ENCODE results near the gene GORASP2.

The GORASP2 gene

DNA sequence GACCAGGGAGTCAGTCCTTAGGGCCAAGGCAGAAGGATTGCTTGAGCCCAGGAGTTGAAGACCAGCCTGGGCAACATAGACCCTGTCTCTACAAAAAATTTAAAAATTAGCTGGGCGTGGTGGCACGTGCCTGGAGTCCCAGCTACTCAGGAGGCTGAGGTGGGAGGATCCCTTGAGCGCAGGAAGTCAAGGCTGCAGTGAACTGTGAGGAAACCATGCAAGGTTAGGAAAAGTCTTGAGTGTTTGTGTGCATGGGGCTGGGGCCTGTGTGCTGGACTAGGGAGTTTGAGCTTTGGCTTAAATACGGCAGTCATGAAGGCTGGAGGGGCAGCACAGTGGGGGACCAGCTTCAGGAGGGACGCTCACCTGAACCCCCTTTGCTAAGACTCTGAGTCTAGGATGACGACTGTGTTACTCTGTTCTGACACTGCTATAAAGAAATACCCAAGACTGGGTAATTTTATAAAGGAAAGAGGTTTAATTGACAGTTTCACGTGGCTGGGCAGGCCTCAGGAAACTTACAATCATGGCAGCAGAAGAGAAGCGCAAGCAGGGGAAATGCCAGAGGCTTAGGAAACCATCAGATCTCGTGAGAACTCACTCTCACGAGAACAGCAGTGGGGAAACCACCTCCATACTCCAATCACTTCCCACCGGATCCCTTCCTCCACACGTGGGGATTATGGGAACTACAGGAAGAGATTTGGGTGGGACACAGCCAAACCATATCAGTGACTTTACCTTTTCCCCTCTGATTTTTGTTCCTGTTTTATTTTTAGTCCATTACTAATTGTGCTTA, 39.4 kb downstream of the GORASP2 start:
- no peak for DNase-seq

DNA sequence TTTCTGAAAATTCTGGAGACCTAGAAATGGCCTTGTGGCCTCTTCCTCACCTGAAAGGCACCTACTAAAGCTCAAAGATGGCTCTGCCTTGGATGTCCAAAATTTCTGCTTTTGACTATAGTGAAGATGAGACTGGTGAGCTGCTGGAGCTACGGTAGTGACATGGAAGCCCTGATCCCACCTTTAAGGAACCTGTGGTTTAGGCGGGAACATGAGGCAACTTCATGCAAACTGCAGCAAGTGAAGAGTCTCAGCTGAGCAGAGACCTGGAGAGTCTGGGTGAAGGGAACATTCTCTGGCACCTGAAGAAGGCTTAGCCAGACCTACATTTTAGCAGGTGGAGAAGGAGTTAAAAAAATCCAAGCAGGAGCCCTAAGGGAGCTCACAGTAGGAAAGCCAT, 40.0 kb downstream of the GORASP2 start:
- DNase-seq = no peak

DNA sequence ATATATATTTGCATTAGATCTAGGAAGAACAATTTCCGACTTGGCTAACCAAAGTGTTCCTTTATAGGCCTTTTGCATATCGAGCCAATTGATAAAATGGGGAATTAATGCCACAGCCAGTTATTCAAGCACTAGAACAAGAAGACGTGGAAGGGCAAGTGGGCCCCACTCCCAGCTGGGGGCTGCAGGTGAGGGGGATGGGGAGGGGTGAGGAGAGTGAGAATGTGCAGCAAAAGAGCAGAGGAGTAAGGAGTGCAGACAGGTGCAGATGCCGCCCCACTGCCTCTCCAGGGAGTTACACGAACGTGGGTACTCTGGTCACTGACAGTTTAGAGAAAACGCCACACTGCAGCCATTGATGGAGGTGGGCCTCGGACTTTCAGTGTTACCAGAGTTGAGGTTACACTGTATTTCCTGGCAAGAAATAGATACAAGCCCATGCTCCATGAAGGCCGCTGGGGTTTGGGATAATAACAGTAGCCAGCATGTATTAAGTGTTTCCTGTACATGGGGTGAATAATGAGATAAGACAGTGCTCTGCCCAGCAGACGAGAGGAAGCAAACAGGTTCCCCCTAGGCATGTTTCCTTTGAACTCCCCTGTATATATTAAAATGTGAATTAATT, 40.9 kb downstream of the GORASP2 start:
- DNase-seq = no peak

DNA sequence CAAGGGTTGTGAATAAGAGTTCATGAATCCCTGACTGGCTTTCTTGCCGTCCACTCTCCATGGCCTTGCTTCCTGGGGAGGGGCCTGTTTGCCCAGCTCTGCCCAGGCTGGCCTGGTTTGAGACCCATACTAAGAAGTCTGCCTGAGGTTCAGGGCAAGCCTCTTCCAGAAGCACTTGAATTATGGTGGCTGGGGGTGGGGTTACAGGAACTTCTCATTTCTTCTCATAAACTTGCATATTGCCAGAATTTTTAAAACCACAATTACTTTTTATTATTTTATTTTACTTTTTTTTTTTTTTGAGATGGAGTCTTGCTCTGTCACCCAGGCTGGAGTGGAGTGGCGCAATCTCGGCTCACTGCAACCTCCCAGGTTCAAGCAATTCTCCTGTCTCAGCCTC, 42.0 kb downstream of the GORASP2 start:
- no peak for DNase-seq

DNA sequence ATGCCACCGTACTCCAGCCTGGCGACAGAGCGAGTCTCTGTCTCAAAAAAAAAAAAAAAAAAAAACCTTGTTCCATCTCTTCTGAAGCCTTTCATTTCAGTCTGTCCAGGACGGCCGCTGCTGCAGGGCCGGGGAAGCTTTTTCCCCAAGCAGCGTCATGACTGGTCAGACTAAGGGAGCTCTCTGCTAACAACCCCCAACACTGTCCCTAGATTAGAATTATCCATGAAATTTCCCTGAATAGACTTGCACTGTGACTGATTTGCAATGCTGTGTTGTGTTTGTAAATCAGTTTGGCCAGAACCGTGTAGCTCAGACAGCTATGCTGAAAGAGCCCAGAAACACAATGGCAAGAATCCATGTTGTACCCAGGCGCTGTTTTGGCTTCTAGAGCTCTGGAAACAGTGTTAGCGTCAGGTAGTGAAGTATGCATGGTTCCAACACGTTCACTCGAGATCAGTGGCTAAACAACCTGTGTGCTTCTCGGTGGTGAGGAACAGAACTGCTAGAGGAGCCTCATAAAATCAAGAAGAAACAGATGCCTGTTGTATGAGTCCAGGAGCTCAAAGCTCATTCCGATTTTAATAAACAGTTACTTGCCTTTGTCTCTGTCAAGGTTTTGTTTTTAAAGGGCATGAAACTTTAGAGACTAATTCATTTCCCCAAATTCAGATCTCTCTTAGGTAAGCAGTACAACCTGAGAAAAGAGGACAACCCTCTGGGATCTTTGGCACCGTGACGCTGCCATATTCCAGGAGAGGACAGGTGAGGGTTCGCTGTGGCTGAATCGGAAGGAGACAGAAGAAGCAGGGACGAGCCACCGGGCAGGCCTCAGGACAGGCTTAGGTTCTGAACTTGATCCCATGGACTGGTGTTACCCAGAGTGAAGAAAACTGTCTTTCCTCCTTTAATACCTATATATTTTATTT, 43.5 kb downstream of the GORASP2 start:
- no peak for DNase-seq

DNA sequence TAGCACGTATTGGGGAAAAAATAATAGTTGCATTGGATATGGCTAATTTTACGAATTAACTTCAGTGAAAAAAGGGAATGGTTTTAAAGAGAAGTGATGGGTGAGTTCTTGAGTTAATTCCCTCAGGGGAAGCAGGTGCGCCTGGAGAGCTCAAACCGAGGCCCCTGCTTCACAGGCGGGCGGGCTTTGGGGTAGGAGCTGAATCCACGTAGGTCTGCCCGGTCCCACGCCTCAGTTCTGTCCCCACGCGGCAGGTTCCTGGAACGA, 44.1 kb downstream of the GORASP2 start:
- no peak for DNase-seq

DNA sequence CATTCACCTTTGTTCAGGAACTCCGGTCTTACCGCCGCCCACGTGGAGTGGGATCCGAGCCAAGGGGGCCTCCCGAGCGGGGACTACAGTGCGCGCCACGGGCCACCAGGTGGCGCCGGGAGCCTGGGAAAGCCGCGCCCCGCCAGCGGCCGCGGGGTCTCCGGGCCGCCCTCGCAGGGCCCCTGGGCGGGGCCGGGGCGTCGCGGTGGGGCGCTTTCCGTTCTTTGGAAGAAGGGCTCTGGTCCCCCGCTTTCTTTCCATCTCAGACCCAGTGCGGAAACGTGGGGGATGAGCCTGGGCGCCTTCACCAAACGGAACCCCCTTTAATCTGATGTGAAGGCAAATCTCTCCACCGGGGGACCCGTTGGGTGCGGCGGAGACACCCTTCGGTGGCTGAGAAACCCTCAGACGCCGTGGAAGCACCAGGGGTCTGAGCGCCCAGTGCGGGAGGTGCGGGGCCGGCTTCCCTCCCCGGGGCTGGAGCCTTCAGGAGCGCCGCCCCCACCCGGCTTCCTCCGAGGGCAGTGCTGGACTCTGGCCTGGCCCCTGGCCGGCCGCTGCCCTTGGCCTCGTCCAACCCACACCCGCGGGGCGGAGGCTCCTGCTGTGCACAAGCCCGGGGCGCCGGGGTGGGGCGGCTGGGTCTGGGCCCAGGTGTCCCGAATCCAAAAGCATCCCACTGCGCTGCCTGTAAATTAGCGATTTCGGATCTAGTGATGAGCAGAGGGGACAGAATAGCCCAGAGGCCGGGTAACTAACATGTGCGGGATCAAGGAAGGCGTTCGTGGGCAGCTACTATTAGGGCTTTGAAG, 44.6 kb downstream of the GORASP2 start:
- DNase-seq = peak; percentile 90

DNA sequence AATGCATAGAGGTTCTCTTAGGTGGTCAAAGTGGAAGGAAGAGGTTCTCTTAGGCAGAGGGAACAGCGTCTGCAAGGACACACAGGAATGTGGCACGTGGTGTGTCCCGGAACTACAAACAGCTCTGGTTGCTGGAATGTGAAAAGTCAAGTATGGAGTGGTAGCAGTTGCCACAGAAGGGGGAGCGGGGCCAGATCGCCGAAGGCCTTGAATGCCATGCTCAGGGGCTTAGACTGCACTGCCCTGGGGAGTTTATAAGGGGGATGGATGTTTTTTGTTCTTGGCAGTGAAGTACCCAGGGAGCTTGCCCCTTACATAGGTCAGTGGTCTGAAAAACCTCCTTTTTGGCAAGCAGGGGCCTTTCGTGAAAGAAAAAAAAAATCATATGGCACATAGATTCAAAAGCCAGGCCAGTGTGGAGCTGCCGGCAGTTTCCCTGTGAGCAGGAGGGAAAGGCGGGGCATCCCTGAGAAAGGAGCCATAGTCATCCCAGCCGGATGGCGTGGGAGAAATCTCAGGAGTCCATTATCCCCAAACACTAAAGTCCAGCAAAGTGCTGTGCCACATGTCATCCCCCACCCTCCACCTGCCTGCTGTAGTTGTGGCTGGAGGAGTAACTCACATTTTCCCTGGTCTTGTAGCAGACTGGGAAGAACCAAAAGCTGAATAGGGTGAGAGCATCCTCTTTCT, 45.4 kb downstream of the GORASP2 start:
- DNase-seq = no peak

DNA sequence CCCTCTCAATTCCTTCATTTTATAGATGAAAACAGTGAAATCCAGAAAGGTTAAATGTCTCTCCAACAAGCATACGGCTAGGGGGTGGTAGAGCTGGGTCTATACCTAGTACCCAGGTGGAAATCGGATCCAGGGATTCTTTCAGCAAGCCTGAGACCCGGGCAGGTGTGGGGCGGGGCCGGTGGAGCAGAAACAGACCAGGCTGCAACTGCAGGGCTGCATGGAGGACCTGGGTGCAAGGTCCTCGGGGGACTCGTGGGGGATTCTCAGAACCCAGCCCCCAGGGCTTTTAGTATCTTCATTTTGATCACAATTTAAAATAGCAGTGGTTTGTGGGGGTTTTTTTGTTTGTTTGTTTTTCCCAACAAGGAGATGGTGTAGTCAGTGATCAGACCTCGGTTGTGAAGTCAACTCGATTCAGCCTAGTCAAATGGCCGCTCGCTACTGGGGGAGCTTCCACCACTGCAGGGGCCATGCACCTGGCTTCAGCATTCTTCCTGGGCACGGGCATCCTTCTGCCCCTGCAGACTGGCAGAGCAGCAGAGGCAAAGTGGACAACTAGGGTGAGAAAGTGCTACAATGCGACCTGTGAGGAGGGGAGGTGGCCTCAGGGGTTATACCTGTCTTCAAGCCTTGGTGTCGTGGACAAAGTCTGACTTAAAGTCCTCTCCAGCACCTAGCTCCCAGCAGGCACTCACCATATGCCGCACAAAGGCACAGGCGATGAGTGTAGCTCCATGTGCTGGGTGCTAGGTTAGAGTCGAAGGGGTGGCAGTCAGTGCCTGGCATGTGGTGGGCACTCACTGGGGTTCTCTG, 46.3 kb downstream of the GORASP2 start:
- no peak for DNase-seq

DNA sequence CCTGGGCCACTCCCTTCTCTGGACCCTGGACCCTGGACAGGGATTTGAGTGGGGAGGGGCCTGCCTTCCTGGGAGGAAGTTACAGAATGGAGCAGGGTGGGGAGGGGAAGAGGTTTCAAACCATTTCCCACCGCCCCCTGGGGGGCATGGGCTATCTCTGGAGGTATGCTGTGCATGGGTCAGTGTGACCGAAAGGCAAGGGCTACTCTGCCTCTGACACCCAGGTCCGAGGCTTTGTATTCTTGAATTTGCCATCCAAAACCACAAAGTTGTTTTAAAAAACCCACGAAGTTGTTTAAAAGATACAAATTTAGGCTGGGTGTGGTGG, 46.9 kb downstream of the GORASP2 start:
- DNase-seq = no peak

DNA sequence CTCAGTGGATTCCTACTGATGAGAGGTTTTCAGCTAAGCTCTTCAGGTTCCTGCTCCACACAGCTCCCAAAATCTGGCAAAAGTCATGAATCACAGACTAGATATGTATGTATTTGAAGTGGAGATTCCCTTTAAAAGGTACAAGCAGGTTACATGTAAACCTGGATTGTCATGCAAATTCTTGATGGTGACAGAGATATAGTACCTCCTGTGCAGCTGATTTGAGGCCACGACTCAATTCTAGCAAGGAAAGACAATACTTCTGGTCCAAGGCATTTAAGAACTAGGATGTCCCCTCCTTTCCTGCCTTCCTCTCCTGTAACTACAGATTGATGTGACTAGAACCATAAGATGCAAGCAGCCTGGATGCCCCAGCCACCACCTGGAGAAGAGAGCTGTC, 55.0 kb downstream of the GORASP2 start:
- no peak for DNase-seq

DNA sequence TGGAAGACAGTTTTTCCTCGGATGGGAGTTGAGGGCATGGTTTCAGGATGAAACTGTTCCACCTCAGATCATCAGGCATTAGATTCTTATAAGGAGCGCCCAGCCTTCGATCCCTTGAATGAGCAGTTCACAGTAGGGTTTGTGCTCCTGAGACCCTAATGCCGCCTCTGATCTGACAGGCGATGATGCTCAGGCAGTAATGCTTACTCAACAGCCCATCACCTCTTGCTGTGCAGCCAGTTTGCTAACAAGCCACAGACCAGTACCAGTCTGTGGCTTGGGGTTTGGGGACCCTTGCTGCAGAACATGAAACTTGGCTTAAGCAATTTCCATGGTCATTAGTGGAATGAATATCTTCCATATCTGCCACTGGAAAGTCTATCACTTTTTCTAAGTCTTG, 56.4 kb downstream of the GORASP2 start:
- no peak for DNase-seq

DNA sequence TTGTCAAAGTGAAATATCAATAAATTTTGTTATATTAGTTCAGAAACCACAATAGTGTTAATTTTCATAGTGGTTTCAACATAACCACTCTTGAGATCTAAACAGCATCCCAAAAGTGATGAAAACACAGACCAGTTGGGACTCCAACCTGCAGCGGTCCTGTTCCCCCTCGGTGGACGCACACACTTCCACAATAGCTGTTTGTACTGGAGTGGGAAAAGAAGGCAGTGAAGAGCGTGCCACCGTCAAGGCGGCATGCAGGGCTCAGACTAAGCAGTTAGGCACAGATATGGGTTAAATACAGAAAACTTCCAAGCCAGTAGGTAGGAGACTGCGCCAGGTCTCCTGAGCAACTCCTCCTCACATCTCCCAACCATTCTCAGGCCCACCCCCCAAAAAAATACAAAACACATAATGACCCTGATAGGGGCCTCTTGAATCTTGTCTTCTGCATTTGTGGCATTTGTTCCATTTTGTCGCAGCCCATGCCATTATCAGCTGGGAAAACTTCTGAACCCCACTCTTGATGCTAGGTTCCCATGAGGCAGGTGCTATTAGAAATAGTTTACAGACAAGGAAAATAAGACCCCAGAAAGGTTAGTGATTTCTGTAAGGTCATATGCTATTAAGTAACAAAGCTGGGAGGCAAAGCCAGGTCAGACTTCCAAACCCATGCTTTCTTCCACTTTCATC, 57.7 kb downstream of the GORASP2 start:
- DNase-seq = no peak

DNA sequence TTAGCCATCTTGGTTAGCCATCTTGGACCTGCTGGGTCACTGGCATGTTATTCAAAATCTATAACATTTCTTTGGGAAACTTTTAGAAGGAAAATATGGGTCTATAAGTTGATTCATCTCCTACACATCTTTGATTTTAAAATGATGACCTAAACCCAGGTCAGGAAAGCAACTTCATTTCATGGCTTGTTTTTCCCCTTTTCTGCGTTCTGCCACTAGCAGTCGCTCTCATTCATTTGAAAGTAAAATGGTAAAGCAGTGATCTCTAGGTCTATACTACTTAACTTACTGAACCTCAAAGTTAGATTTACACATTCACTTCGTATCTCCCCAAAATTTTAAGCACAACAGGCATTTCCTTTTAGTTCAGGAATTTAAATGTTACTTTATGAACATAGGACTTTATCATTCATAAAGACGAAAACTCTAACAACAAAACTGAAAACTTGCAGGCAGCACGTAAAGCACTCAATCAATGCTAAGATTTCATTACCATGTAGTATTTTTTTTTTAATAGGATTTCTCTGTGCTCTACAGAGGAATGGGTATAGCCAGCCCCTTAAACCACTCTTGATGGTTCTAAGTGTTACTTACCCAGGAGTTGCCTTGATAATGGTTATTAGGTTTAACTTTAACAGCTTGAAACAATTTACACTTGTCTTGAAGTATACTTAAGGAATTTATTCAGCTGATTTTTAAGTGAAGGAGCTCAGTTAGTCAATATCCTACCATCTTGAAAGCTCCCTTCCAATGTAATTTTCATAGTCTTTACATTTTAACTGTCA, 62.5 kb downstream of the GORASP2 start:
- no peak for DNase-seq

DNA sequence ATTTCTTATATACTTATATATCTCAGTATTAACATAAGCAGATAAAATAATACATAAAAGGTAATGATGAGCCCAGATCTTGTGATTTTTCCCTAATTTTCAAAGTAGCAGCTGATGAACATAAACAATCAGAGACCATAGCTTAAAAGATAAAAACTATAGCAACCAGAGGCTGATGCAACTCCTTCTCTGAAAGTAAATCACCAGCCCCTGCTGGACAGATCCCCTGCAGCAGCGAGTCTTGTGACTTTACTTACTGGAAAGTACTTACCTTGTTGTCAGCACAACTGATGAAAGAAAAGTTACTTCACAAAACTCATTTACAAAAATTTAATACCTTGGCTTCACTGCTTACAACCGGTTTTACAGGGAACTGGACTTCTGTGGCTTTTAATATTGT, 67.3 kb downstream of the GORASP2 start:
- DNase-seq = no peak

DNA sequence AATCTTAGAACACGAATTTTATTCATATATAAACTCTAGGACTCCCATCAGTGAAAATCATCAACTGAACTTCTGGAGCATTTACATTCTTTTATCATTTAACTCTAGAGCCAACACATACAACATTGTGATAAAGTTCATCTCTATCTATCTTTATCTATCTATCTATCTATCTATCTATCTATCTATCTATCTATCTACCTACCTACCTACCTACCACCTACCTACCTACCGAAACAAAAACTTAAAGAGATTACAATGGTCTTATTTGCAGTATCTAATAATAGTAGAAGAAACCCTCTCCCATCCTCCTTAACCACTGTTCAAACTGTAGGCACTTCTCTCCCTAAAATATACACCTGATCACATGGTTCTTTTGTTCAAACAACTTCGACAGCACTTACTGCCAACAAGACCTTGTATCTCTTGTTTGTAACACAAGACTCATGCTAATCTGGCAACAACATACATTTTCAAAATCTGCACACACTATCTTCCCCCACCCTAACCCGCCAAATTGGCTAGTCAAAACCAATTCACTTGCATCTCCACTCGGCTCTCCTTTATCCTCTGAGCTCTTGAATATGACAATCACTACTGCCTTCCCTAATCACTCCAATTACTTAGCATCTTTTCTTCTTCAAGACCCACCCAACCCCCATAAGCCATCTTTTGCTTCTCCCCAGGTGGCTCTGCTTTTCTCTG, 69.0 kb downstream of the GORASP2 start:
- no peak for DNase-seq

DNA sequence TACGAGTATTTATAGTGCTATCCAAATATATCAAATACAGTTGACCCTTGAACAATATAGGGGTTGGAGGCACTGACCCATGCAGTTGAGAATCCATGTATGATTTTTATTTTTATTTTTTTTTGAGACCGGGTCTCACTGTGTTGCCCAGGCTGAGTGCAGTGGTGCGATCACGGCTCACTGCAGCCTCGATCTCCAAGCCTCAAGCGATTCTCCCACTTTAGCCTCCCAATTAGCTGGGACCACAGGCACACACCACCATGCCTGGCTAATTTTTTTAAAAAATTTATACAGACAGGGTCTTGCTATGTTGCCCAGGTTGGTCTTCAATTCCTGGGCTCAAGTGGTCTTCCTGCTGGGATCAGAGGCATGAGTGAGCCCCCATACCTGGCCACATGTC, 70.6 kb downstream of the GORASP2 start:
- no peak for DNase-seq

DNA sequence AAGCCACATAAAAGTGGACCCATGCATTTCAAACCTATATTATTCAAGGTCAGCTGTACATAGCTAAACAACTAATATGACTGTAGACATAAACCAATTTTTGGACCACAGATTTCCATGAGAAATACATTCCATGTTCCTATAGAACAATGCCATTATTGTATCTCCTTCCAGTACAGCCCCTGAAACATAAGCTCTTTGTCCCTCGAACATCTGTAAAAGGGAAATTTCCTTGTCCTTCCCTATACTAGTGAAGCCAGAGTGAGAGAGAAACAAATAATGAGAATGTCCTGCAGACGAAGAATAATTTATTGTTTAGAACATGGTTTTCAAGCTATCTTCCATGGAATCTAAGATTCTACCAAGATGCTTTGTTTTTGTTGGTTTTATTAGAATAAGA, 75.3 kb downstream of the GORASP2 start:
- no peak for DNase-seq

DNA sequence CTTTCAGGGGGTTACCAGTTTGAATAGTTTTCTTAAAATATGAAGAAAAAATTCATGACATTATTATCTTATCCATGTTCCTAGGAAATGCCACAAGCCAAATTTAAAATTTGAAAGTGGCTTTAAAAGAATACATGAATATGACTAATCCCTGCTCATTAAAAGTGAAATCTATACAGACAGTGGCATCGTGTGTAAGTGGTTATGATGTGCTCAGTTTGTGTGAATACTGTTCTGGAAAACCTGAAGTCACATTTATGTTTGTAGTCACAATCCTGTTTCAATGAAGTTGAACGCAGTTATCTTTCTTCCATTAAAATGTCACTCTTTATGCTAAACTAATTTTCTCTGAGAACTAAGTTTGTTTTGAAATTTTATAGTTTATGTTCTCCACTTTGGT, 75.8 kb downstream of the GORASP2 start:
- no peak for DNase-seq

All from CD4-positive, alpha-beta T cell treated with Interleukin-6 for 4 hours (primary cell).